Naive thymus-derived CD4-positive, alpha-beta T cell (primary cell): Measurements from ENCODE around the gene PRODH. TPM values are rescaled to one million over a fixed set of nuclear protein-coding genes. Genes with fewer than 3 reads are reported as not detected.
"Not testable (repeated sequence)": the region's sequence is repeated elsewhere in the genome, so short reads cannot be mapped to it uniquely, and the experiment has no call there.

ENCODE experiments used
- ATAC-seq: fragments of 150-1000 bp; cut with Tn5 transposase; 2 replicates; pipeline ENCODE4 v1.10.0; 2021; ENCODE audit warnings: mild to moderate bottlenecking, moderate library complexity
- CTCF ChIA-PET: fragments of 350-600 bp; sonication (Branson Sonifier 250); formaldehyde crosslinking; loops from one replicate; lab custom pipeline; 2021; ENCODE audit warnings: antibody characterized with exemption; lab: Charles Lee
- POLR2A ChIA-PET: fragments of 350-600 bp; sonication (Branson Sonifier 250); formaldehyde crosslinking; loops from one replicate; lab custom pipeline; 2021; ENCODE audit warnings: antibody characterized with exemption, inconsistent platforms; lab: Charles Lee
- DNase-seq, 9 donors: peaks; one replicate each; pipeline versions ENCODE4 v3.0.0 to v3.0.0-alpha.2; 2020 to 2022; ENCODE audit warnings: mixed read lengths in 1 of 9
- H3K27ac ChIP-seq: one replicate; pipeline ENCODE4 v1.7.0; 2013; ENCODE audit warnings: mild to moderate bottlenecking, low read depth, low read length, moderate library complexity
- H3K27me3 ChIP-seq, 2 donors: one replicate each; pipeline ENCODE4 v1.7.0; 2013; ENCODE audit warnings: low read length in 2 of 2, mild to moderate bottlenecking in 2 of 2, moderate library complexity in 2 of 2; ENCODE audit not compliant: control insufficient read depth in 2 of 2, insufficient read depth in 2 of 2
- H3K36me3 ChIP-seq, 3 experiments: 1 replicate in 2 of 3; 2 replicates in 1 of 3; pipeline ENCODE4 v1.7.0; 2013; ENCODE audit warnings: low read length in 3 of 3, mild to moderate bottlenecking in 3 of 3, moderate library complexity in 1 of 3; ENCODE audit not compliant: insufficient read depth in 3 of 3, control insufficient read depth in 2 of 3
- H3K4me1 ChIP-seq, 2 donors: one replicate each; pipeline ENCODE4 v1.7.0; 2013; ENCODE audit warnings: low read length in 2 of 2, mild to moderate bottlenecking in 2 of 2, moderate library complexity in 1 of 2; ENCODE audit not compliant: control insufficient read depth in 2 of 2, insufficient read depth in 2 of 2
- H3K4me3 ChIP-seq: 2 replicates; pipeline ENCODE4 v1.7.0; 2013; ENCODE audit warnings: mild to moderate bottlenecking, low read length
- H3K9me3 ChIP-seq, 3 experiments: 1 replicate in 2 of 3; 2 replicates in 1 of 3; pipeline ENCODE4 v1.7.0; 2013; ENCODE audit warnings: low read length in 3 of 3; ENCODE audit not compliant: control insufficient read depth in 2 of 3
- H3K27ac Mint-ChIP-seq, 9 donors: one replicate each; pipeline ENCODE4 v1.8.0; 2020 to 2022; ENCODE audit warnings: mixed read lengths in 9 of 9, mild to moderate bottlenecking in 8 of 9, moderate library complexity in 5 of 9, inconsistent platforms in 2 of 9
- H3K27me3 Mint-ChIP-seq, 5 donors: one replicate each; pipeline ENCODE4 v1.8.0; 2021 to 2022; ENCODE audit warnings: mixed read lengths in 5 of 5, mild to moderate bottlenecking in 1 of 5
- H3K36me3 Mint-ChIP-seq, 5 donors: one replicate each; pipeline ENCODE4 v1.8.0; 2020 to 2022; ENCODE audit warnings: mixed read lengths in 5 of 5, mild to moderate bottlenecking in 3 of 5, inconsistent platforms in 1 of 5
- H3K4me1 Mint-ChIP-seq, 7 donors: one replicate each; pipeline ENCODE4 v1.8.0; 2020 to 2022; ENCODE audit warnings: mixed read lengths in 7 of 7, mild to moderate bottlenecking in 3 of 7, inconsistent platforms in 1 of 7
- H3K4me3 Mint-ChIP-seq, 10 donors: one replicate each; pipeline ENCODE4 v1.8.0; 2020 to 2022; ENCODE audit warnings: mild to moderate bottlenecking in 10 of 10, mixed read lengths in 10 of 10, moderate library complexity in 6 of 10, inconsistent platforms in 2 of 10
- H3K9me3 Mint-ChIP-seq, 11 donors: one replicate each; pipeline ENCODE4 v1.8.0; 2020 to 2022; ENCODE audit warnings: mixed read lengths in 11 of 11, mild to moderate bottlenecking in 4 of 11, inconsistent platforms in 1 of 11, moderate library complexity in 1 of 11
- intact Hi-C, 2 donors: fragments of 100-400 bp; cut with micrococcal nuclease; formaldehyde crosslinking; loops; one replicate each; pipeline ENCODE4 v1.15.1; 2023
- polyA plus RNA-seq, 2 donors: library from polyadenylated mRNA; unstranded; fragments of 300-500 nt; fragmentation: Illumina TruSeq; gene quantifications; one replicate each; pipeline ENCODE4 v1.2.3, GENCODE V29; 2021
- total RNA-seq, 6 experiments: library from RNA in 5 of 6; stranded (reverse) in 5 of 6; gene quantifications; 1 replicate in 5 of 6; 2 replicates in 1 of 6; pipeline ENCODE4 v1.2.3 and lab custom pipeline; 2021 to 2026

PRODH gene
- total and polyA plus RNA-seq, 7 experiments from 2014 or later, result 0.04 to 0.51 (median 0.24) TPM; not detected in 2

- CTCF ChIA-PET, intact Hi-C loops, H3K27ac ChIP-seq, DNase-seq, H3K4me1 Mint-ChIP-seq, H3K9me3 ChIP-seq, POLR2A ChIA-PET, ATAC-seq, H3K27me3 Mint-ChIP-seq, H3K4me3 Mint-ChIP-seq, H3K36me3 Mint-ChIP-seq, H3K36me3 ChIP-seq, H3K27me3 ChIP-seq, H3K4me1 ChIP-seq, H3K4me3 ChIP-seq, H3K27ac Mint-ChIP-seq, H3K9me3 Mint-ChIP-seq: not testable (repeated sequence)
These were observed 1.4 kb downstream of the PRODH start for GRCh38 chr22:18934688-18935087.

- no peaks in the 10 kb centered on the region for H3K27me3 Mint-ChIP-seq
- no peaks in the 10 kb centered on the region for H3K36me3 ChIP-seq
- intact Hi-C loops, result no loop called here
- no peak overlapping the region for H3K4me3 Mint-ChIP-seq
- POLR2A ChIA-PET, result no interaction called here
- no peak overlapping the region for H3K27ac ChIP-seq
- no peaks in the 10 kb centered on the region for H3K9me3 ChIP-seq
- no peaks in the 10 kb centered on the region for H3K4me1 Mint-ChIP-seq
- no peaks in the 10 kb centered on the region for H3K9me3 Mint-ChIP-seq
- no peak for DNase-seq
- no peak overlapping the region for H3K4me3 ChIP-seq
- CTCF ChIA-PET, result no interaction called here
- no peaks in the 10 kb centered on the region for H3K4me1 ChIP-seq
- H3K27ac Mint-ChIP-seq, result no peak overlapping the region
- ATAC-seq, result no peak
- no peaks in the 10 kb centered on the region for H3K36me3 Mint-ChIP-seq
- H3K27me3 ChIP-seq, result no peaks in the 10 kb centered on the region
These were observed 2.2 kb downstream of the PRODH start for GRCh38 chr22:18933914-18934313.

- no peaks in the 10 kb centered on the region for H3K9me3 ChIP-seq
- POLR2A ChIA-PET, result no interaction called here
- no peak overlapping the region for H3K4me3 ChIP-seq
- Mint-ChIP-seq H3K4me3 (no peak overlapping the region), H3K4me1 (no peaks in the 10 kb centered on the region), H3K9me3 (no peaks in the 10 kb centered on the region), H3K27ac (no peak overlapping the region), H3K27me3 (no peaks in the 10 kb centered on the region), H3K36me3 (no peaks in the 10 kb centered on the region)
- intact Hi-C loops, result no loop called here
- no peaks in the 10 kb centered on the region for H3K36me3 ChIP-seq
- CTCF ChIA-PET, result no interaction called here
- no peak for ATAC-seq
- H3K27ac ChIP-seq, result no peak overlapping the region
- H3K27me3 ChIP-seq, result no peaks in the 10 kb centered on the region
- no peaks in the 10 kb centered on the region for H3K4me1 ChIP-seq
- no peak for DNase-seq
These were observed 4.0 kb downstream of the PRODH start for GRCh38 chr22:18931905-18932652.

GRCh38 chr22:18929459-18929858 is 6.6 kb downstream of the PRODH start:
- Mint-ChIP-seq H3K4me3 (no peak overlapping the region), H3K4me1 (no peaks in the 10 kb centered on the region), H3K36me3 (no peaks in the 10 kb centered on the region), H3K27ac (no peak overlapping the region), H3K9me3 (no peaks in the 10 kb centered on the region), H3K27me3 (no peaks in the 10 kb centered on the region)
- DNase-seq (no peak), ATAC-seq (no peak)
- Histone ChIP-seq H3K4me3 (no peak overlapping the region), H3K27me3 (no peaks in the 10 kb centered on the region), H3K9me3 (no peaks in the 10 kb centered on the region), H3K36me3 (no peaks in the 10 kb centered on the region), H3K4me1 (no peaks in the 10 kb centered on the region), H3K27ac (no peak overlapping the region)
- CTCF ChIA-PET, result no interaction called here
- POLR2A ChIA-PET, result no interaction called here
- intact Hi-C loops, result no loop called here

- H3K4me1 ChIP-seq, result no peaks in the 10 kb centered on the region
- no peaks in the 10 kb centered on the region for H3K9me3 Mint-ChIP-seq
- H3K36me3 Mint-ChIP-seq, result no peaks in the 10 kb centered on the region
- CTCF ChIA-PET, result no interaction called here
- no peak overlapping the region for H3K4me3 ChIP-seq
- no peak for DNase-seq
- H3K27me3 Mint-ChIP-seq, result no peaks in the 10 kb centered on the region
- no peak for ATAC-seq
- H3K27ac ChIP-seq, result no peak overlapping the region
- H3K27me3 ChIP-seq, result no peaks in the 10 kb centered on the region
- H3K4me3 Mint-ChIP-seq, result no peak overlapping the region
- no peaks in the 10 kb centered on the region for H3K9me3 ChIP-seq
- POLR2A ChIA-PET, result no interaction called here
- intact Hi-C loops, result no loop called here
- no peaks in the 10 kb centered on the region for H3K4me1 Mint-ChIP-seq
- H3K27ac Mint-ChIP-seq, result no peak overlapping the region
- H3K36me3 ChIP-seq, result no peaks in the 10 kb centered on the region
These were observed 8.5 kb downstream of the PRODH start for GRCh38 chr22:18927573-18927972.

- H3K4me1 Mint-ChIP-seq, result no peaks in the 10 kb centered on the region
These were observed 9.1 kb downstream of the PRODH start for GRCh38 chr22:18927020-18927419.

GRCh38 chr22:18925368-18926064 is 10.6 kb downstream of the PRODH start:
- H3K27me3 ChIP-seq, result no peaks in the 10 kb centered on the region
- H3K36me3 ChIP-seq, result no peaks in the 10 kb centered on the region
- no peak for ATAC-seq
- no peaks in the 10 kb centered on the region for H3K4me1 ChIP-seq
- no peak overlapping the region for H3K4me3 ChIP-seq
- H3K27ac ChIP-seq, result no peak overlapping the region
- intact Hi-C loops, result no loop called here
- Mint-ChIP-seq H3K9me3 (no peaks in the 10 kb centered on the region), H3K4me1 (no peaks in the 10 kb centered on the region), H3K27me3 (no peaks in the 10 kb centered on the region), H3K4me3 (no peak overlapping the region), H3K27ac (no peak overlapping the region), H3K36me3 (no peaks in the 10 kb centered on the region)
- DNase-seq, result no peak
- CTCF ChIA-PET, result no interaction called here
- POLR2A ChIA-PET, result no interaction called here
- no peaks in the 10 kb centered on the region for H3K9me3 ChIP-seq

More at GRCh38 chr22:18927020-18927419, 9.1 kb downstream of the PRODH start:
- CTCF ChIA-PET, result no interaction called here
- H3K9me3 Mint-ChIP-seq, result no peaks in the 10 kb centered on the region
- no peak for ATAC-seq
- H3K27ac Mint-ChIP-seq, result no peak overlapping the region
- Histone ChIP-seq H3K36me3 (no peaks in the 10 kb centered on the region), H3K9me3 (no peaks in the 10 kb centered on the region), H3K4me3 (no peak overlapping the region), H3K27ac (no peak overlapping the region), H3K27me3 (no peaks in the 10 kb centered on the region), H3K4me1 (no peaks in the 10 kb centered on the region)
- no peak overlapping the region for H3K4me3 Mint-ChIP-seq
- no peak for DNase-seq
- POLR2A ChIA-PET, result no interaction called here
- intact Hi-C loops, result no loop called here
- H3K36me3 Mint-ChIP-seq, result no peaks in the 10 kb centered on the region
- no peaks in the 10 kb centered on the region for H3K27me3 Mint-ChIP-seq
